GM12878 (cell line): ENCODE measurements around the gene EVI5L. TPM values are rescaled to one million over a fixed set of nuclear protein-coding genes. Genes with fewer than 3 reads are reported as not detected.

ENCODE experiments used
- ATAC-seq: fragments of 200-7000 bp; cut with Tn5 transposase; 3 replicates; pipeline ENCODE4 v1.9.1; 2020; ENCODE audit warnings: mild to moderate bottlenecking, moderate library complexity
- BruUV-seq: library from RNA; stranded (reverse); fragments of 400-500 nt; replicated peaks from 2 replicates; lab custom pipeline; 2021; lab: Mats Ljungman, UMichigan
- CTCF ChIA-PET: fragments of 300-600 bp; sonication (Branson Sonifier 250); formaldehyde crosslinking; extraction: SDS; loops from one replicate; lab custom pipeline; 2021; ENCODE audit warnings: inconsistent platforms; lab: Yijun Ruan, JAX
- POLR2A ChIA-PET: fragments of 350-600 bp; formaldehyde crosslinking; extraction: SDS; loops from one replicate; lab custom pipeline; 2021; ENCODE audit warnings: inconsistent platforms; lab: Charles Lee
- RAD21 ChIA-PET: fragments of 300-600 bp; sonication (Branson Sonifier 250); formaldehyde crosslinking; loops from one replicate; lab custom pipeline; 2023; ENCODE audit warnings: antibody characterized with exemption; ENCODE audit not compliant: unreplicated experiment; lab: Charles Lee
- SMC1A ChIA-PET: fragments of 300-600 bp; sonication (Branson Sonifier 250); formaldehyde crosslinking; loops from one replicate; lab custom pipeline; 2023; ENCODE audit not compliant: unreplicated experiment, uncharacterized antibody; lab: Charles Lee
- DNase-seq: peaks from one replicate; pipeline ENCODE4 v3.0.0-alpha.2; 2011; ENCODE audit warnings: low read depth, low spot score
- FAIRE-seq: peaks from 3 replicates; lab custom pipeline; 2011; peaks lifted over from hg19 to GRCh38; lab: Jason Lieb, UNC
- H2AFZ ChIP-seq: 2 replicates; pipeline ENCODE4 v1.6.0; 2011; ENCODE audit warnings: low read depth, low read length, control low read depth; ENCODE audit not compliant: control insufficient read depth
- H3K27ac ChIP-seq: 2 replicates; pipeline ENCODE4 v1.5.1; 2011; ENCODE audit warnings: control low read depth; ENCODE audit not compliant: control insufficient read depth, insufficient read depth
- H3K27me3 ChIP-seq, 2 experiments: replicated peaks in 1 of 2; 2 replicates each; pipeline versions ENCODE4 v1.6.0 to v1.6.1; 2011; ENCODE audit warnings: low read length in 1 of 2; ENCODE audit not compliant: control insufficient read depth in 2 of 2, insufficient read depth in 2 of 2
- H3K36me3 ChIP-seq, 2 experiments: 2 replicates each; pipeline ENCODE4 v1.5.1; 2011; ENCODE audit warnings: low read length in 1 of 2; ENCODE audit not compliant: control insufficient read depth in 2 of 2, insufficient read depth in 2 of 2
- H3K4me1 ChIP-seq: 2 replicates; pipeline ENCODE4 v1.6.1; 2011; ENCODE audit warnings: mild to moderate bottlenecking, low read length, moderate library complexity, mixed read lengths; ENCODE audit not compliant: control insufficient read depth, insufficient read depth
- H3K4me2 ChIP-seq: 2 replicates; pipeline ENCODE4 v1.6.0; 2011; ENCODE audit warnings: control low read depth; ENCODE audit not compliant: control insufficient read depth, insufficient read depth
- H3K4me3 ChIP-seq: fragments of 200-600 bp; sonication (generic); 2 replicates; pipeline ENCODE4 v1.5.1; 2016
- H3K79me2 ChIP-seq: 2 replicates; pipeline ENCODE4 v1.6.0; 2011; ENCODE audit warnings: low read length; ENCODE audit not compliant: control insufficient read depth, insufficient read depth
- H3K9ac ChIP-seq: 2 replicates; pipeline ENCODE4 v1.8.0; 2011; ENCODE audit warnings: low read length, control low read depth, mixed read lengths; ENCODE audit not compliant: control insufficient read depth, insufficient read depth
- H3K9me3 ChIP-seq: replicated peaks from 3 replicates; pipeline ENCODE4 v1.5.1; 2011; ENCODE audit warnings: mild to moderate bottlenecking, low read length; ENCODE audit not compliant: control insufficient read depth, insufficient read depth
- H4K20me1 ChIP-seq: 2 replicates; pipeline ENCODE4 v1.6.0; 2011; ENCODE audit not compliant: control insufficient read depth, insufficient read depth
- ASH2L ChIP-seq: fragments of 300-600, 200-600 bp; sonication (generic); IDR thresholded peaks from 2 replicates; pipeline ENCODE4 v1.6.1; 2017; ENCODE audit warnings: low read depth, mild to moderate bottlenecking, borderline replicate concordance
- CBX5 ChIP-seq: sonication (generic); IDR thresholded peaks from 2 replicates; pipeline ENCODE4 v1.6.1; 2016; ENCODE audit warnings: low read depth, moderate library complexity, mild to moderate bottlenecking, inconsistent platforms
- E2F8 ChIP-seq: fragments of 450-650 bp; IDR thresholded peaks from 2 replicates; pipeline ENCODE4 v1.6.1; 2018; ENCODE audit warnings: mild to moderate bottlenecking, low read depth, moderate library complexity; ENCODE audit not compliant: partially characterized antibody
- EED ChIP-seq: sonication (generic); IDR thresholded peaks from 2 replicates; pipeline ENCODE4 v1.6.1; 2016; ENCODE audit warnings: antibody characterized with exemption, low read depth
- GABPA ChIP-seq: IDR thresholded peaks from 2 replicates; pipeline ENCODE4 v1.6.1; 2014; ENCODE audit warnings: antibody characterized with exemption, low read depth, mild to moderate bottlenecking, inconsistent platforms
- IRF3 ChIP-seq: fragments of 450-650 bp; IDR thresholded peaks from 2 replicates; pipeline ENCODE4 v1.6.1; 2014; ENCODE audit warnings: mild to moderate bottlenecking
- KAT2A ChIP-seq: conservative IDR thresholded peaks from 2 replicates; pipeline ENCODE4 v1.6.1; 2011; ENCODE audit warnings: low read depth, low read length; ENCODE audit not compliant: control insufficient read depth
- KDM1A ChIP-seq: fragments of 200-600 bp; sonication (generic); IDR thresholded peaks from 2 replicates; pipeline ENCODE4 v1.6.1; 2016; ENCODE audit warnings: borderline replicate concordance
- MYB ChIP-seq: fragments of 150-350 bp; IDR thresholded peaks from 2 replicates; pipeline ENCODE4 v1.6.1; 2014; ENCODE audit warnings: mild to moderate bottlenecking, low read depth, low read length, borderline replicate concordance
- MYC ChIP-seq: IDR thresholded peaks from 2 replicates; pipeline ENCODE4 v1.6.1; 2011; ENCODE audit warnings: mild to moderate bottlenecking, low read length, moderate library complexity, inconsistent platforms; ENCODE audit not compliant: insufficient read depth, insufficient replicate concordance, insufficient read length, severe bottlenecking
- RAD21 ChIP-seq: IDR thresholded peaks from 2 replicates; pipeline ENCODE4 v1.6.1; 2011; ENCODE audit warnings: mild to moderate bottlenecking, low read depth, low read length, moderate library complexity; ENCODE audit not compliant: insufficient read depth
- SMC3 ChIP-seq: IDR thresholded peaks from 2 replicates; pipeline ENCODE4 v1.6.1; 2011; ENCODE audit warnings: low read length, improper control_type of control experiment, borderline replicate concordance
- SPI1 ChIP-seq: IDR thresholded peaks from 2 replicates; pipeline ENCODE4 v1.6.1; 2011; ENCODE audit warnings: low read depth, mild to moderate bottlenecking, low read length, moderate library complexity, borderline replicate concordance; ENCODE audit not compliant: insufficient read depth
- ZNF207 ChIP-seq: fragments of 450-650 bp; IDR thresholded peaks from 2 replicates; pipeline ENCODE4 v1.6.1; 2014; ENCODE audit warnings: antibody characterized with exemption, mild to moderate bottlenecking, borderline replicate concordance
- ZNF274 ChIP-seq: IDR thresholded peaks from one replicate; pipeline ENCODE4 v1.8.0; 2011; ENCODE audit not compliant: insufficient read length, insufficient read depth
- whole genome bisulfite sequencing: methylation state at CpG from one replicate; pipeline ENCODE4 v1.1.6; 2016; ENCODE audit warnings: low lambda C conversion rate; ENCODE audit not compliant: insufficient replicate concordance, insufficient coverage; ENCODE audit errors: missing lambda C conversion rate; 5-methylcytosine and 5-hydroxymethylcytosine counted together
- in situ Hi-C: fragments of 300-500 bp; cut with MboI; formaldehyde crosslinking; loops from 9 replicates; pipeline ENCODE4 v1.14.3; 2018; ENCODE audit warnings: mixed read lengths
- intact Hi-C: fragments of 100-400 bp; cut with micrococcal nuclease; formaldehyde crosslinking; loops from one replicate; pipeline ENCODE4 v1.14.2; 2022; ENCODE audit not compliant: unreplicated experiment
- polyA plus RNA-seq, 11 experiments: library from polyadenylated mRNA; depleted of rRNA in 4 of 11; unstranded in 6 of 11; stranded (reverse) in 5 of 11; fragments of >200 nt; fragmentation: Nextera tagmentation in 4 of 11; fragmentation: Illumina TruSeq in 1 of 11; extraction: Ambion mirVana in 4 of 11; extraction: Trizol in 1 of 11; gene quantifications; 1 replicate in 1 of 11; 2 replicates in 10 of 11; pipeline versions ENCODE4 v1.2.1 to v1.2.3, GENCODE V29; 2011 to 2016; ENCODE audit warnings: inconsistent platforms in 2 of 11, missing spikeins in 2 of 11, low read depth in 1 of 11
- total RNA-seq, 4 experiments: library from RNA; depleted of rRNA in 3 of 4; stranded (reverse); fragments of >200 nt in 3 of 4; fragmentation: Illumina TruSeq in 1 of 4; extraction: Trizol in 1 of 4; gene quantifications; 2 replicates each; pipeline versions ENCODE4 v1.2.1 to v1.2.3, GENCODE V29; 2013 to 2021
- TF ChIP-seq, protein P1 (sequence below): fragments of 450-650 bp; formaldehyde crosslinking; IDR thresholded peaks from 2 replicates; pipeline ENCODE4 v1.4.0; 2020; ENCODE audit warnings: mild to moderate bottlenecking, moderate library complexity

EVI5L gene
- total and polyA plus RNA-seq, 10 of the 15 experiments (the other 5 are each of a cell fraction or from before 2014, with no cell fraction given), result 0.23 to 13.8 (median 5.0) TPM

DNA sequence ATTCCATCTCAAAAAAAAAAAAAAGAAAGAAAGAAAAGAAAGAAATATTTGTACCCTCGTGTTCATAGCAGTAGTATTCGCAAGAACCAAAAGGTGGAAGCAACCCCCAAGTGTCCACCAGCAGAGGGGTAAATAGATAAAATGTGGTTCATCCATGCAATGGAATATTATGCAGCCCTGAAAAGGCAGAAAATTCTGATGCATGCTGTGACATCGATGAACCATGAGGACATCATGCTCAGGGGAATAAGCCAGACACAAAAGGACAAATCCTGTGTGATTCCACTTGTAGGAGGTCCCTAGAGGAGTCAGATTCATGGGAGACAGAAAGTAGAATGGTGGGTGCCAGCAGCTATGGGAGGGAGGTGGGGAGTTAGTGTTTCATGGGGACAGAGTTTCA is 51.9 kb downstream of the EVI5L start (continued):
- TF ChIP-seq E2F8 (no peak), ZNF207 (no peak), ASH2L (no peak), IRF3 (no peak)

- no TSS peak for BruUV-seq
- no peak for TF ChIP-seq MYC
- no peak for TF ChIP-seq KAT2A
- no peak for TF ChIP-seq ZNF274
- TF ChIP-seq MYB, result no peak
- TF ChIP-seq SMC3, result no peak
- TF ChIP-seq EED, result no peak
- TF ChIP-seq CBX5, result no peak
- TF ChIP-seq RAD21, result no peak
- TF ChIP-seq SPI1, result no peak
- TF ChIP-seq KDM1A, result no peak
- TF ChIP-seq GABPA, result no peak
- TF ChIP-seq, protein P1, sequence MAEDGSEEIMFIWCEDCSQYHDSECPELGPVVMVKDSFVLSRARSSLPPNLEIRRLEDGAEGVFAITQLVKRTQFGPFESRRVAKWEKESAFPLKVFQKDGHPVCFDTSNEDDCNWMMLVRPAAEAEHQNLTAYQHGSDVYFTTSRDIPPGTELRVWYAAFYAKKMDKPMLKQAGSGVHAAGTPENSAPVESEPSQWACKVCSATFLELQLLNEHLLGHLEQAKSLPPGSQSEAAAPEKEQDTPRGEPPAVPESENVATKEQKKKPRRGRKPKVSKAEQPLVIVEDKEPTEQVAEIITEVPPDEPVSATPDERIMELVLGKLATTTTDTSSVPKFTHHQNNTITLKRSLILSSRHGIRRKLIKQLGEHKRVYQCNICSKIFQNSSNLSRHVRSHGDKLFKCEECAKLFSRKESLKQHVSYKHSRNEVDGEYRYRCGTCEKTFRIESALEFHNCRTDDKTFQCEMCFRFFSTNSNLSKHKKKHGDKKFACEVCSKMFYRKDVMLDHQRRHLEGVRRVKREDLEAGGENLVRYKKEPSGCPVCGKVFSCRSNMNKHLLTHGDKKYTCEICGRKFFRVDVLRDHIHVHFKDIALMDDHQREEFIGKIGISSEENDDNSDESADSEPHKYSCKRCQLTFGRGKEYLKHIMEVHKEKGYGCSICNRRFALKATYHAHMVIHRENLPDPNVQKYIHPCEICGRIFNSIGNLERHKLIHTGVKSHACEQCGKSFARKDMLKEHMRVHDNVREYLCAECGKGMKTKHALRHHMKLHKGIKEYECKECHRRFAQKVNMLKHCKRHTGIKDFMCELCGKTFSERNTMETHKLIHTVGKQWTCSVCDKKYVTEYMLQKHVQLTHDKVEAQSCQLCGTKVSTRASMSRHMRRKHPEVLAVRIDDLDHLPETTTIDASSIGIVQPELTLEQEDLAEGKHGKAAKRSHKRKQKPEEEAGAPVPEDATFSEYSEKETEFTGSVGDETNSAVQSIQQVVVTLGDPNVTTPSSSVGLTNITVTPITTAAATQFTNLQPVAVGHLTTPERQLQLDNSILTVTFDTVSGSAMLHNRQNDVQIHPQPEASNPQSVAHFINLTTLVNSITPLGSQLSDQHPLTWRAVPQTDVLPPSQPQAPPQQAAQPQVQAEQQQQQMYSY (CRISPR knock-in tag), result no peak
These were observed 53.1 kb downstream of the EVI5L start for GRCh38 chr19:7883105-7883504.

More at GRCh38 chr19:7883105-7883504, 53.1 kb downstream of the EVI5L start:
- 85% methylated on average over 4 of the region's 4 CpGs for WGBS
- no peak overlapping the region for H3K9ac ChIP-seq
- ATAC-seq, result no peak
- H3K4me3 ChIP-seq, result no peak overlapping the region
- H3K4me2 ChIP-seq, result no peak overlapping the region
- in situ Hi-C loops (no loop called here), intact Hi-C loops (no loop called here)
- peaks cover 0 to 2% of the 10 kb centered on the region in 2 experiments; a peak in 2 of 4 replicates for H3K27me3 ChIP-seq
- POLR2A ChIA-PET, result interaction anchor here (0.6 to 1.0 kb wide), 2 partner anchors 21 to 80 kb away, joined by 4 to 7 read pairs; partner anchors contain the start of gene MAP2K7
- no peaks in the 10 kb centered on the region for H3K4me1 ChIP-seq
- no peaks in the 10 kb centered on the region for H3K36me3 ChIP-seq
- H4K20me1 ChIP-seq, result no peaks in the 10 kb centered on the region
- H3K27ac ChIP-seq, result no peak overlapping the region
- CTCF ChIA-PET, result interaction anchor here (0.9 to 1.3 kb wide), 2 partner anchors 10 to 14 kb away, joined by 3 read pairs; no protein-coding TSS in a partner anchor
- no peaks in the 10 kb centered on the region for H3K79me2 ChIP-seq
- FAIRE-seq, result no peak
- H3K9me3 ChIP-seq, result no peaks in the 10 kb centered on the region
- RAD21 ChIA-PET, result interaction anchor here (0.6 to 1.6 kb wide), 2 partner anchors 315 to 436 kb away, joined by 3 read pairs; no protein-coding TSS in a partner anchor
- DNase-seq, result no peak
- SMC1A ChIA-PET, result interaction anchor here (1.2 kb wide), 1 partner anchor 306 kb away, joined by 3 read pairs; no protein-coding TSS in a partner anchor
- no peak overlapping the region for H2AFZ ChIP-seq
